CD4-positive, alpha-beta T cell treated with Interleukin-4 for 1 hour (primary cell): ENCODE data around the gene NOCT.
A peak's percentile ranks its signal among the peaks of the same experiment; 100 is the strongest.
"Not testable (repeated sequence)": the region's sequence is repeated elsewhere in the genome, so short reads cannot be mapped to it uniquely, and the experiment has no call there.

Experiments
- DNase-seq, 2 donors: peaks; one replicate each; pipeline ENCODE4 v3.0.0-alpha.2; 2020 to 2022

The NOCT gene, protein sequence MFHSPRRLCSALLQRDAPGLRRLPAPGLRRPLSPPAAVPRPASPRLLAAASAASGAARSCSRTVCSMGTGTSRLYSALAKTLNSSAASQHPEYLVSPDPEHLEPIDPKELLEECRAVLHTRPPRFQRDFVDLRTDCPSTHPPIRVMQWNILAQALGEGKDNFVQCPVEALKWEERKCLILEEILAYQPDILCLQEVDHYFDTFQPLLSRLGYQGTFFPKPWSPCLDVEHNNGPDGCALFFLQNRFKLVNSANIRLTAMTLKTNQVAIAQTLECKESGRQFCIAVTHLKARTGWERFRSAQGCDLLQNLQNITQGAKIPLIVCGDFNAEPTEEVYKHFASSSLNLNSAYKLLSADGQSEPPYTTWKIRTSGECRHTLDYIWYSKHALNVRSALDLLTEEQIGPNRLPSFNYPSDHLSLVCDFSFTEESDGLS

DNA sequence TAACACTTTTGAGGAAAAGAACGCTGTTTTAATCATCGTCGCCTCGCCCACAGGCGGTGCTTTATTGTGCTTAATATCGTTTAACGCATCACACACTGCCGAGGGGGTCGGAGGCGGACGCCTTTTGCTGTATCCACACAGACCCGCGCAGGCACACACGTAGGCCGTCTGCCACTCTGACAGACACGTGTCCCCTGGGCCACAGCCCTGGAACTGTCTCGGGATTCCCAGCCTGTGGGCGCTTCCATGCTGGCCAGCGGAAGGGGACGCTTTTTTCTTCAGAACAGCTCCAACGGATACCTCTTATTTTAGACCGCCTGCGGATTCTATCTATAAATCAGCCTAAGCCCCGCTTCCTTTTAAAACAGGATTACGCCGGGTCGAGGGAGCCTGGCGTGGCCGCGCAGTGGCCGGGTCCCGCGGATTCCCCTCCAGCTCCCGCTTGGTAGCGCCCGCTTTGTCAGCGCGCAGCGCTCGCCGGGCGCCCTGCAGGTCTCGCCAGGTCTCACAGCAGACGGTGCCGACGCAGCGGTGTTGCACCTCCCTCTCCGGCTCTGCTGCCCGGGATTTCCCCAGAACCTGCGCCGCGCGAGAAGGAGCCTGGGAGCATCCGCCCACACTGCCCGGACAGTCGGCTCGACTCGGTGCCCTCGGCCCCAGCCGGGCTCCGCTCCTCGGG is at the start of gene NOCT:
NOCT (plus strand) TSS at position 513 of the 679 bp plus-strand sequence. CDS start 201 bp downstream, outside the sequence.
- peak; percentile 94 to 95 for DNase-seq

DNA sequence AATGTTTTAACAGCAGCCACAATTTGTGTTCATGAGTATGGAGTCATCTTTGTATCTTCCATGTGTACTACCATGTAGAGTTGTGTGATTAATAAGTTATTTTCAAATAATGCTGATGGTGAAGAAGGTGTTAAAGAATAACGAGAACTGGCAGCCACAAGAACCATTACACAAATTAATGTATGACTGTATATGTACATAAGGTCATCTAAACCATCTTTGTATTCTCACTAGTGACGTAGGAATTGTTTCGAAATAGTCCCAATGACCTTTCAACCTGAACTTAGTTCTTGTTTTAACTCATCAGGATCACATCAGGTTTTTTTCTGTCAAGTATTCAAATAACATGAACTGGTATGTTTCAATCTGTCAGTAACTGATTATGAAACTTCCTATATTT is 48.3 kb upstream of the NOCT start:
- peak in 1 of 2 donors; percentile 9 for DNase-seq

- no peak for DNase-seq
Observed at GRCh38 chr4:138972956-138973801, 42.4 kb upstream of the NOCT start.

DNA sequence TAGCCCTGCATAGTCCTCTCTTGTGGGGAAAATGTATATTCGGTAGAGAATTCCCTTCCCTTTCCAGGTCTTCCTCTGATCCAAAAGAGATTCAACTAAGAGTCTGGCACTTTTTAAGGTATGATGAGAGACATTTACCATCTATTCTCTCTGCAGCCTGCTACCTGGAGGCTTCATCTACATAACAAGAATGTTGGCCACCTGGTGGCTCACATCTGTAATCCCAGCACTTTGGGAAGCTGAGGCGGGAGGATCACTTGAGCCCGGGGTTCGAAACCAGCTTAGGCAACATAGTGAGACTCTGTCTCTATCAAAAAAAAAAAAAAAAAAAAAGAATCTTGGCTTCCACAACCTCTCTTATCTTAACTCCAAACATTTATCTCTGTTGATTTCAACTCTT is 40.4 kb upstream of the NOCT start:
- no peak for DNase-seq

- DNase-seq = no peak
Observed at GRCh38 chr4:138976526-138976925, 39.1 kb upstream of the NOCT start.

- DNase-seq = peak in 1 of 2 donors; percentile 41
Observed at GRCh38 chr4:138977524-138977923, 38.1 kb upstream of the NOCT start.

GRCh38 chr4:138978028-138978585 is 37.5 kb upstream of the NOCT start:
- DNase-seq = no peak

- DNase-seq = no peak
Observed at GRCh38 chr4:138978600-138978999, 37.0 kb upstream of the NOCT start.

GRCh38 chr4:138979742-138980141 is 35.8 kb upstream of the NOCT start:
- DNase-seq = no peak

- no peak for DNase-seq
Observed at GRCh38 chr4:138981930-138982390, 33.6 kb upstream of the NOCT start.

DNA sequence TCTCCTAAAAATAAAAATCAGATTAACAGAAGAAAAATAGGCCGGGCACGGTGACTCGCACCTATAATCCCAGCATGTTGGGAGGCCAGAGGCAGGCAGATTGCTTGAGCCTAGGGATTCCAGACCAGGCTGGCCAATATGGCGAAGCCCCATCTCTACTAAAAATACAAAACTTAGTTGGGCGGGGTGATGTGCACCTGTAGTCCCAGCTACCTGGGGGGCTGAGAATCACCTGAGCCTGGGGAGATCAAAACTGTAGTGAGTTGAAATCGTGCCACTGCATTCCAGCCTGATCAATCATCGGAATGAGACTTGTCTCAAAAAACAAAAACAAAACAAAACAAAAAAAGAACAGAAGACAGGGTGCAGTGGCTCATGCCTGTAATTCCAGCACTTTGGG is 32.8 kb upstream of the NOCT start:
- DNase-seq = no peak

- no peak for DNase-seq
Observed at GRCh38 chr4:138983690-138984089, 31.9 kb upstream of the NOCT start.

- DNase-seq = no peak
Observed at GRCh38 chr4:138984647-138985046, 30.9 kb upstream of the NOCT start.

- no peak for DNase-seq
Observed at GRCh38 chr4:138992676-138993075, 22.9 kb upstream of the NOCT start.

- no peak for DNase-seq
Observed at GRCh38 chr4:138996090-138996489, 19.5 kb upstream of the NOCT start.

DNA sequence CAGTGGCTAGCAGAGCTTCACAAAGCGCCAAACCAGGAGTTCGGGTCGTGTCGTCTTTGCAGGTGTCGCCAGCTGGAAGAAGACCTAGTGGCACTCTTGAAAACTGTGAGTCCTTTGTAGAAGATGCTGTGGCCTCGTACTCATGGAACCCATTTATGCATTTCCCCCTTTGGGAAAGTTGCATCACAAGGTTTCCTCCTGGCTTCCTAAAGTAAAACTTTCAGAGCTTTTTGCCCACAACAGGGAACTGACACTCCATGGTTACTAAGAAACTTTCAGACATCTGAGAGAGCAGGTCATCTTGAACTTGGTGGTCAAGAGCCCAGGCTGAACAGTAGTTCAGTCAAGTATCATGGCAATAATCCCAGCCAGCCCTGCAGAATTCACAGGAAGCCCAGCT is 15.9 kb upstream of the NOCT start:
- no peak for DNase-seq

DNA sequence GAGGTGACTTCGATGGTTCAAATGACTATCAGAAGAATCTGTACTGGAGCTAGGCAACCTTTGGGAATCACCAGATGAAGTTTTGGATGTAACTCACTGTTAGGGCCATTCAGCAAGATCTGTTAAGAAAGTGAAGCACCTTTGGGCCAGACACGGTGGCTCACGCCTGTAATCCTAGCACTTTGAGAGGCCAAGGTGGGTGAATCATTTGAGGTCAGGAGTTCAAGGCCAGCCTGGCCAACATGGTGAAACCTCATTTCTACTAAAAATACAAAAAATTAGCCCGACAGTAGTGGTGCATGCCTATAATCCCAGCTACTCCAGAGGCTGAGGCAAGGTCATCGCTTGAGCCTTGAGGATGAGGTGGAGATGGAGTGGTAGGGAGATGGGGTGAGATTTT is 15.4 kb upstream of the NOCT start:
- not testable (repeated sequence) for DNase-seq

DNA sequence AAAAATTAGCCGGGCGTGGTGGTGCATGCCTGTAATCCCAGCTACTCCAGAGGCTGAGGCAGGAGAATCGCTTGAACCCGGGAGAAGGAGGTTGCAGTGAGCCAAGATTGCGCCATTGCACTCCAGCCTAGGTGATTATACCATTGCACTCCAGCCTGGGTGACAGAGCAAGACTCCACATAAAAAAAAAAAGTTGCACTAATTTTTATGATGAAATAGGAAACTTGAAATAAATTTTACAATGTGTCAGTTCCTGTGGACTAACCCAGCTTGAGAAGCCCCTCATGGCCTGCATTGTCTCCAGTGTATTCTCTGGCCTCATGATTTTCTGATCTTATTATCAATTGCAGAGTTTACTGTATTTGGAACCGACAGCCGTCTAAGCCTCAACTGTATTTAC is 14.2 kb upstream of the NOCT start:
- not testable (repeated sequence) for DNase-seq

DNA sequence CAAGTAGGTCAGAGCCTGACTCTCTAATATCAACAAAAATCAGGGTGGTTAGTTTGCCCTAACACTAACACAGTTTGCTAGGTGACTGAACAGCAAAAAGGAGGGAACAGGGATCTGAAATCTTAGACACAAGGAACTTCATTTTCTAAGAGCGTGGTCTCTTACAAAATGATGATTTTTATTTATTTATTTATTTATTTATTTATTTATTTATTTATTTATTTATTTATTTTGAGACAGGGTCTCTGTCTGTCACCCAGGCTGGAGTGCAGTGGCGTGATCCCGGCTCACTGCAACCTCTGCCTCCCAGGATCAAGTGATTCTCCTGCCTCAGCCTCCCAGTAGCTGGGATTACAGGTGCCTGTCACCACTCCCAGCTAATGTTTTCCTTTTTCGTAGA is 11.9 kb upstream of the NOCT start:
- not testable (repeated sequence) for DNase-seq

GRCh38 chr4:139005774-139006173 is 9.8 kb upstream of the NOCT start:
- DNase-seq = no peak

DNA sequence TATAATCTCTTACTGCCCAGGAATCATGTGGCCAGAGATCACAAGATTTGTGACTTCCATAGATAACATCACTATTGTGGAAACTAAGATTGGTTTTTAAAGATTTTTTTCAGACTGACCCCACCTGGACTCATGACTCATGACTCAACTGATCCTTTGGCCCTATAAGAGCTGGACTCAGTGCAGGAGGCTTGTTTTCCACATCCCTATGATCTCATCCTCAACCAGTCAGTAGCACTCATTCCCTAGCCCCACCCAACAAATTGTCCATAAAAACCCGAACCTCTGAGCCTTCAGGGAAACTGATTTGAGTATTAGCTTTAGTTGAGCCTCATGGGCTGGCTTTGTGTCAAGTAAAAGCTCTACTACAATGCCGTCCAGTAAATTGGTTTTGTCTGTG is 7.9 kb upstream of the NOCT start:
- no peak for DNase-seq

- DNase-seq = not testable (repeated sequence)
Observed at GRCh38 chr4:139008278-139008677, 7.3 kb upstream of the NOCT start.

GRCh38 chr4:139009702-139010101 is 5.9 kb upstream of the NOCT start:
- no peak for DNase-seq
